HL-60 (cell line): ENCODE data around the gene SHB.

ENCODE experiments used
- DNase-seq, 2 experiments: peaks; one replicate each; pipeline ENCODE4 v3.0.0-alpha.2; 2010 to 2020; ENCODE audit warnings: low read depth in 1 of 2, low spot score in 1 of 2
- H3K27ac ChIP-seq: fragments of 250-450 bp; sonication (Bioruptor Pico); replicated peaks from 2 replicates; pipeline ENCODE4 v1.5.1; 2020; ENCODE audit warnings: mild to moderate bottlenecking, moderate library complexity
- H3K27me3 ChIP-seq: fragments of 250-450 bp; sonication (Bioruptor Pico); 2 replicates; pipeline ENCODE4 v1.5.1; 2021; ENCODE audit warnings: mild to moderate bottlenecking, moderate library complexity; ENCODE audit not compliant: insufficient read depth, poor library complexity, severe bottlenecking
- H3K4me3 ChIP-seq: replicated peaks from 2 replicates; pipeline ENCODE4 v1.5.1; 2011; ENCODE audit warnings: mild to moderate bottlenecking, control low read depth, low read length; ENCODE audit not compliant: insufficient read depth
- CTCF ChIP-seq: IDR thresholded peaks from one replicate; pipeline ENCODE4 v1.5.1; 2011; ENCODE audit warnings: low read length, control low read depth, inconsistent platforms; ENCODE audit not compliant: insufficient read depth
- GABPA ChIP-seq: IDR thresholded peaks from 2 replicates; pipeline ENCODE4 v1.6.1; 2012; ENCODE audit warnings: low read depth
- POLR2AphosphoS5 ChIP-seq: IDR thresholded peaks from 2 replicates; pipeline ENCODE4 v1.6.1; 2012; ENCODE audit warnings: low read depth
- REST ChIP-seq: IDR thresholded peaks from 2 replicates; pipeline ENCODE4 v1.6.1; 2012; ENCODE audit warnings: low read depth; ENCODE audit not compliant: insufficient replicate concordance
- SPI1 ChIP-seq: IDR thresholded peaks from 2 replicates; pipeline ENCODE4 v1.6.1; 2012; ENCODE audit warnings: low read depth, mild to moderate bottlenecking, borderline replicate concordance

Gene SHB

GRCh38 chr9:37984672-37985611, 84.1 kb downstream of the SHB start:
- Histone ChIP-seq H3K27ac (no peak overlapping the region), H3K4me3 (no peak overlapping the region), H3K27me3 (no peaks in the 10 kb centered on the region)
- no peak for TF ChIP-seq REST
- no peak for TF ChIP-seq SPI1
- TF ChIP-seq GABPA: no peak
- TF ChIP-seq CTCF: no peak
- TF ChIP-seq POLR2AphosphoS5: no peak
- DNase-seq: no peak

- DNase-seq: no peak
- TF ChIP-seq GABPA (no peak), CTCF (no peak), POLR2AphosphoS5 (no peak), SPI1 (no peak), REST (no peak)
- no peak overlapping the region for H3K27ac ChIP-seq
- H3K4me3 ChIP-seq: no peak overlapping the region
- no peaks in the 10 kb centered on the region for H3K27me3 ChIP-seq
Observed at GRCh38 chr9:37984278-37984671, 84.8 kb downstream of the SHB start.

- TF ChIP-seq SPI1: no peak
- no peak for TF ChIP-seq GABPA
- no peak for TF ChIP-seq REST
- TF ChIP-seq POLR2AphosphoS5: no peak
- TF ChIP-seq CTCF: no peak
- Histone ChIP-seq H3K27me3 (no peaks in the 10 kb centered on the region), H3K27ac (no peak overlapping the region), H3K4me3 (no peak overlapping the region)
- no peak for DNase-seq
Observed at GRCh38 chr9:37983381-37984067, 85.5 kb downstream of the SHB start.
